Activated CD4-positive, alpha-beta T cell treated with anti-CD3 and anti-CD28 coated beads, Interleukin-2, amount 50 U/mL, for 24 hours (primary cell): Measurements from ENCODE around the gene DPF1.
A peak's percentile ranks its signal among the peaks of the same experiment; 100 is the strongest.
"Not testable (repeated sequence)": the region's sequence is repeated elsewhere in the genome, so short reads cannot be mapped to it uniquely, and the experiment has no call there.

Experiments
- DNase-seq, 2 donors: peaks; one replicate each; pipeline ENCODE4 v3.0.0-alpha.2; 2020; ENCODE audit warnings: low read depth in 1 of 2, low spot score in 1 of 2

The DPF1 gene

GRCh38 chr19:38250821-38251563, 27.0 kb upstream of the DPF1 start:
- DNase-seq, result no peak

DNA sequence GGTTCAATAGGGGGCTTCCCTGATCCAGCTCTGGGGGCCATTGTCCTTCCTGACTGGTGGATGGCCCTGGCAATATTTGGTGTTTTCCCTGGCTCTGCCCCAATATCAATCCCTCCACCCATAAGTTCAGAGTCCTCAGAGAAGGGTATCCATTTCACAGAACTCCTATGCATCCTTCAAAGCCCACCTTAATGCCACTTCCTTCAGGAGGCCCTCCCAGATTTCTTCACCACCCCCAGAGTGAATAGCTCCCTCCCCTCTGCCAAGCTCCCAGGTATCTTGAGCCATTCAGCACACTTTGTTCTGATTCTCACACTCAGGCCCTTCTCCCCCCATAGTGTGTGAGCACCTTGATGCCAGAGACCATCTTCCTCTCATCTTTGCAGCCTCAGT, 26.4 kb upstream of the DPF1 start:
- no peak for DNase-seq

GRCh38 chr19:38248421-38248820, 24.4 kb upstream of the DPF1 start:
- no peak for DNase-seq

DNA sequence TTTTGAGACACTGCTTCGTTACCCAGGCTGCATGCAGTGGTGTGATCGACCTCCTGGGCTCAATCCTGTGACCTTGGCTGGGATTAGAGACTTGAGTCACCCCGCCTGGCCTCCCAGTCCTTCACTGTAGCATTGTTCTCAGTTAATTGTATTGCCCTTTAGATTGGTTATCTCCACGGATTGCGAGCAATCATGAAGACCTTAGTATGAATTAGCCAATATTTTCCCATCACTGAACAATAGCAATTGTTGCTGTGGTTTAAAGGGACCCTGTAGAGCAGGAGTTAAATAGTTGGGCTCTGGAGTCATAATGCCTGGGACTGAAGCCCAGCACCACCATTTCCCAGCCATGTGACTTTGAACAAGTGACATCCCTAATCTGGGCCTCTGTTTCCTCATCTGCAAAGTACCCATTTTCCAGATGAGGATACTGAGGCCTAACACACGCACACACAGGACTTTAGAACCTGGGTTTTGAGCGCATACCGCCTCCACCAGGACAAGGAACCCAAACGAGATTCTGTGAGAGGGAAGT, 23.8 kb upstream of the DPF1 start:
- no peak for DNase-seq

GRCh38 chr19:38247126-38247525, 23.1 kb upstream of the DPF1 start:
- no peak for DNase-seq

- DNase-seq, result no peak
Measured at GRCh38 chr19:38245826-38246498, 21.9 kb upstream of the DPF1 start.

- DNase-seq, result no peak
Measured at GRCh38 chr19:38243279-38243673, 19.3 kb upstream of the DPF1 start.

- DNase-seq, result no peak
Measured at GRCh38 chr19:38239816-38240215, 15.8 kb upstream of the DPF1 start.

DNA sequence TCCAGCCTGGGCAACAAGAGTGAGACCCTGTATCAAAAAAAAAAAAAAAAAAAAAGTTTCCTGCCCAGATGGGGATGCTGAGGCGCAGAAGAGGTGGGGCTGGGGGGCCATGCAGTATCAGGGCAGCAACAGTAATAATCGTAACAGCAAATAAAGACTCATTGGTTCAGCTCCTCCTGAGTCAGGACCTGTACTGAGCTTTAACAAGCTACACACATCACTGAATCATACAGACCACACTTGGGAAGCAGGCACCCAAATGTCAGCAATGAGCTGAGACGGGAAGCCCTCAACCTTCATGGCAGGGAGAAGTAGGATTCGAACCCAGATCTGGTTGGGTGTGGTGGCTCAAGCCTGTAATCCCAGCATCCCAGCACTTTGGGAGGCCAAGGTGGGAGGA, 10.6 kb upstream of the DPF1 start:
- no peak for DNase-seq

- DNase-seq, result peak; percentile 65
Measured at GRCh38 chr19:38233740-38234251, 9.8 kb upstream of the DPF1 start.

GRCh38 chr19:38231918-38232317, 7.9 kb upstream of the DPF1 start:
- DNase-seq, result no peak

DNA sequence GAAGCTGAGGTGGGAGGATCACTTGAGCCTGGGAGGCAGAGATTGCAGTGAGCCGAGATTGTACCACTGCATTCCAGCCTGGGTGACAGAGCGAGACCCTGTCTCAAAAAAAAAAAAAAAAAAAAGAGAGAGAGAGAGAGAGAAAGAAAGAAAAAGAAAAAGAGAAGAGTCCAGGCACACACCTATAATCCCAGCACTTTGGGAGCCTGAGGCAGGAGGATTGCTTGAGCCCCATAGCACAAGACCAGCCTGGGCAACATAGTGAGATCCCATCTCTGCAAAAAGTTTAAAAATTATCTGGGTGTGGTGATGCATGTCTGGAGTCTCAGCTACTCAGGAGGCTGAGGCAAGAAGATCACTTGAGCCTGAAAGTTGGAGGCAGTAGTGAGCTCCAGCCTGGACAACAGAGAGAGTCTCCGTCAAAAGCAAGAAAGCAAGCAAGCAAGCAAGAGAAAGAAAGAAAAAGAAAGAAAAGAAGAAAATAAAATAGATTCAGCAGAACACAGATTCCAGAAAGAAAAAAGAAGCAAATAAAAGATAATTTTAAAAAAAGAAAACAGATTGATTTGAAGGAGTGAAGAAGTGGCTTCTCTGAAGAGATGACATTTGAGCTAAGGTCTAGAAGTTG, 6.6 kb upstream of the DPF1 start:
- DNase-seq, result not testable (repeated sequence)

DNA sequence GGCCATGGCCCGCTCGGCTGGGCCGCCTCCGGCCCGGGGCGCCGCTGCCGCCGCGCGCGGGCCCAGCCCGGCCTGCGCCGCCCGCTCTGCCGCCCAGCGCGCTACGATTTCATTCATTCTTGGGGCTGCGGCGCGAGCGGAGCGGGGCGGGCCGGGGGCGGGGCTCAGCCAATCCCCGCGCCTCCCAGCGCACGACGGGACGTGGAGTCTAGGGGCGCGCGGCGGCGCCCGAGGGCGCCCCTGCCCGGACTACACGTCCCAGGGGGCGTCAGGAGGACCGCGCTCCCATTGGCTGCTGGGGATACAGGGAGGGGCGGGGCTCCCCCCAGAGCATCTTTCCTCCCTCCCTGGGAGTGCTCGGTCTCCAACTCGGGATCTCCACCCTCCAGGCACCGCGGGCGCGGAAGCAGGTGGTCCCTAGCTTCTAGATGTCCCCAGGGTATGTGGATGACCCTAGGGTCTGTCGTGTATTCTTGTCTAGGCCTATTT, 5.6 kb upstream of the DPF1 start:
- peak; percentile 37 to 56 for DNase-seq

- DNase-seq, result no peak
Measured at GRCh38 chr19:38228491-38229439, 4.7 kb upstream of the DPF1 start.

DNA sequence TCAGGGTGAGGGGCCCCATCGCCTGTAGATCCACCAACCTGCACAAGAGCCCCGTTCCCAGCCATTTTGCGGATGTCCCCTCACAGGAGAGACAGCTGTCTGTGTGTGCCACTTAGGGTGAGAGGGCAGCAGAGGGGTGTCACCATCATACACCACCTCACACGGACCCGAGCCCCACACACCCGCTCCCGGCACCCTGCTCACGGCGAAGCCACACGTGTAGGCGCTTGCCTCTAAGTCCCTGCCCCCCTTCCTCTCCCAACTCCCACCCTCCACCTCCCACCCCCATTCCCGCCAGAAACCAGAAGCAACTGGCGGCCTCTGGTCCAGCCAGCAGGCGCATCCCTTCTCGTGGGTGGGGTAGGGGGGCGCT, 4.0 kb upstream of the DPF1 start:
- DNase-seq, result no peak

DNA sequence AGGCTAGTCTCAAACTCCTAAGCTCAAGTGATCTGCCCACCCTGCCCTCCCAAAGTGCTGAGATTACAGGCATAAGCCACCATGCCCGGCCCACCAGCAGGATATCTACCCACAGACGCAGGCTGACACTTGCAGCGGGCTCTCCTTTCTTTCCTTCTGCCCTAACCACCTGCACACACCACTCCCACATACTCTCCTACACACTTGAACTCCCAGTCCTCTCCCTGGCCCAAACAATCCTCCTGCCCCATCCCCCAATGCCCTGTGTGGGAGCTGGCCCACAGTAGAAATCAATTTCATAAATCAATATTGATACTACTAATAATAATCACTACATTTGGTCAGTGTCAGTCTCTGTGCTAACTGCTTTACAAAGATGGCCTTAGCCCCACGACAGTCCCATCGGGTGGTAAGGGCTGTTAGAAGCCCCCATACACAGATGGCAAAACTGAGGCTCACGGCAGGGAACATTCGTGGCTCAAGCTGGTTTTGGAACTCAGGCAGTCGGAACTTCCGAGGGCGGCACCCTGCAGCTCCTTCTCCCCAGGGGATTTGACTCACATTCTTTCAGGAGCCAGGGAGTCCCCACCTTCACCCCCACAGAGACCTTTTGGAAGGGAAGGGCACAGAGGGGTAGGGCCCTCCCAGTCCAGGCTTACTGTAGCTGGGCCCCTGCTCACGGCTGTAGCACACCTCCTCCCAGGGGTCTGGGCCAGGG, 3.4 kb upstream of the DPF1 start:
- no peak for DNase-seq

DNA sequence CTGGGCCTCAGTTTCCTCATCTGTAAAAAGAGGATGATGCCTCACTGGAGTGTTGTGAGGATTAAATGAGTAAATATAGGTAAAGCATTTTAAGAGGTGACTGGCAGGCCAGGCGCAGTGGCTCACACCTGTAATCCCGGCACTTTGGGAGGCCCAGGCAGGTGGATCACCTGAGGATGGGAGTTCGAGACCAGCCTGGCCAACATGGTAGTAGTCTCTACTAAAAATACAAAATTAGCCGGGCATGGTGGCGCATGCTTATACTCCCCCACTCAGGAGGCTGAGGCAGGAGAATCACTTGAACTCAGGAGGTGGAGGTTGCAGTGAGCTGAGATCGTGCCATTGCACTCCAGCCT, 819 bp upstream of the DPF1 start:
- not testable (repeated sequence) for DNase-seq

GRCh38 chr19:38223617-38224013, 407 bp downstream of the DPF1 start:
- DNase-seq, result no peak

- no peak for DNase-seq
Measured at GRCh38 chr19:38223119-38223523, 901 bp downstream of the DPF1 start.
